Measurements from ENCODE around the gene MED10. TPM values are rescaled to one million over a fixed set of nuclear protein-coding genes. Genes with fewer than 3 reads are reported as not detected.
A peak's percentile ranks its signal among the peaks of the same experiment; 100 is the strongest.

Gene MED10
- total RNA-seq, 4 donors from 2014 or later = 20.3 to 41.4 (median 27.9) TPM

- TF ChIP-seq EP300 (IDR thresholded peaks at IDR 0.05) (no peak), CTCF (IDR thresholded peaks at IDR 0.05) (no peak), POLR2A (IDR thresholded peaks at IDR 0.05) (no peak)
- no peak for DNase-seq (ENCODE audit: low spot score in 2 of 2)
- Histone ChIP-seq H3K27ac (no peak overlapping the region), H3K4me3 (no peak overlapping the region), H3K4me1 (no peaks in the 10 kb centered on the region), H3K36me3 (no peaks in the 10 kb centered on the region), H3K27me3 (peaks cover 0 to 9% of the 10 kb centered on the region in 2 donors), H3K9me3 (no peaks in the 10 kb centered on the region)
- WGBS, 2 donors = 59 to 68% methylated on average over 1 of the region's 1 CpG
Observed at GRCh38 chr5:6386271-6386670, 7.9 kb upstream of the MED10 start.

GRCh38 chr5:6384856-6385255 lies 6.5 kb upstream of the MED10 start:
- Histone ChIP-seq H3K4me3 (no peak overlapping the region), H3K4me1 (no peaks in the 10 kb centered on the region), H3K36me3 (no peaks in the 10 kb centered on the region), H3K27ac (no peak overlapping the region), H3K27me3 (peaks cover 0 to 9% of the 10 kb centered on the region in 2 donors), H3K9me3 (no peaks in the 10 kb centered on the region)
- 91 to 93% methylated on average over 9 of the region's 9 CpGs for WGBS, 2 donors
- DNase-seq (ENCODE audit: low spot score in 2 of 2) = no peak
- no peak for TF ChIP-seq CTCF (IDR thresholded peaks at IDR 0.05)

- Histone ChIP-seq H3K4me1 (peaks cover 0 to 7% (median 0%) of the 10 kb centered on the region in 4 donors), H3K27ac (no peak overlapping the region), H3K36me3 (no peaks in the 10 kb centered on the region), H3K4me3 (no peak overlapping the region), H3K9me3 (no peaks in the 10 kb centered on the region), H3K27me3 (peaks cover 0 to 9% of the 10 kb centered on the region in 2 donors)
- no peak for TF ChIP-seq CTCF (IDR thresholded peaks at IDR 0.05)
- TF ChIP-seq POLR2A (IDR thresholded peaks at IDR 0.05) = no peak
- TF ChIP-seq EP300 (IDR thresholded peaks at IDR 0.05) = no peak
- WGBS, 2 donors = 30 to 46% methylated on average over 6 of the region's 6 CpGs
- DNase-seq (ENCODE audit: low spot score in 2 of 2) = no peak
Observed at GRCh38 chr5:6383376-6383775, 5.0 kb upstream of the MED10 start.

- no peak for DNase-seq (ENCODE audit: low spot score in 2 of 2)
- H3K36me3 ChIP-seq = peaks cover 0 to 24% (median 0%) of the 10 kb centered on the region in 3 donors
- no peaks in the 10 kb centered on the region for H3K9me3 ChIP-seq
- 97 to 100% methylated on average over 4 of the region's 4 CpGs for WGBS, 2 donors
- no peaks in the 10 kb centered on the region for H3K27me3 ChIP-seq
- peak overlapping the region in 2 of 4 donors; percentile 74 to 94 for H3K4me3 ChIP-seq
- peaks cover 0 to 32% (median 11%) of the 10 kb centered on the region in 4 donors for H3K4me1 ChIP-seq
- TF ChIP-seq EP300 (IDR thresholded peaks at IDR 0.05) = no peak
- TF ChIP-seq CTCF (IDR thresholded peaks at IDR 0.05) = no peak
- H3K27ac ChIP-seq = peak overlapping the region in 3 of 4 donors; percentile 58 to 90 (median 88)
Observed at GRCh38 chr5:6379246-6379645, 899 bp upstream of the MED10 start.

- no peaks in the 10 kb centered on the region for H3K9me3 ChIP-seq
- no peak for DNase-seq (ENCODE audit: low spot score in 2 of 2)
- TF ChIP-seq CTCF (IDR thresholded peaks at IDR 0.05) = no peak
- no peak for TF ChIP-seq POLR2A (IDR thresholded peaks at IDR 0.05)
- TF ChIP-seq EP300 (IDR thresholded peaks at IDR 0.05) = no peak
- peaks cover 0 to 29% (median 0%) of the 10 kb centered on the region in 3 donors for H3K36me3 ChIP-seq
- H3K4me3 ChIP-seq = peak overlapping the region; percentile 74 to 99 (median 92)
- no peaks in the 10 kb centered on the region for H3K27me3 ChIP-seq
- 3 to 7% methylated on average over 8 of the region's 8 CpGs for WGBS, 2 donors
- peak overlapping the region in 3 of 4 donors; percentile 58 to 90 (median 88) for H3K27ac ChIP-seq
- H3K4me1 ChIP-seq = peaks cover 0 to 32% (median 11%) of the 10 kb centered on the region in 4 donors
Observed at GRCh38 chr5:6378766-6379103, 388 bp upstream of the MED10 start.
